Measurements from ENCODE around the gene SLC43A3. TPM values are rescaled to one million over a fixed set of nuclear protein-coding genes. Genes with fewer than 3 reads are reported as not detected.
A peak's percentile ranks its signal among the peaks of the same experiment; 100 is the strongest.

The SLC43A3 gene
- total and polyA plus RNA-seq, 9 donors: 19.9 to 43.5 (median 28.4) TPM

- no peak for DNase-seq
- Histone ChIP-seq H3K27me3 (ENCODE audit: control insufficient read depth, insufficient read depth, low read length) (no peaks in the 10 kb centered on the region), H3K4me3 (ENCODE audit: low read length) (no peak overlapping the region), H3K9me3 (replicated peaks; ENCODE audit: control insufficient read depth, low read depth, low read length) (no peaks in the 10 kb centered on the region), H3K4me1 (ENCODE audit: control insufficient read depth, insufficient read depth, low read length) (no peaks in the 10 kb centered on the region), H3K36me3 (ENCODE audit: control insufficient read depth, insufficient read depth, low read length) (no peaks in the 10 kb centered on the region), H3K27ac (ENCODE audit: low read length) (no peak overlapping the region)
- 40% methylated on average over 1 of the region's 2 CpGs for WGBS (ENCODE audit: insufficient coverage)
These were observed 30.2 kb downstream of the SLC43A3 start for GRCh38 chr11:57396744-57397143.

GRCh38 chr11:57395905-57396623 is 30.9 kb downstream of the SLC43A3 start:
- no peaks in the 10 kb centered on the region for H3K9me3 ChIP-seq (replicated peaks; ENCODE audit: control insufficient read depth, low read depth, low read length)
- no peak for DNase-seq
- H3K4me3 ChIP-seq (ENCODE audit: low read length): no peak overlapping the region
- 89% methylated on average over 10 of the region's 11 CpGs for WGBS (ENCODE audit: insufficient coverage)
- H3K27ac ChIP-seq (ENCODE audit: low read length): no peak overlapping the region
- H3K4me1 ChIP-seq (ENCODE audit: control insufficient read depth, insufficient read depth, low read length): no peaks in the 10 kb centered on the region
- H3K36me3 ChIP-seq (ENCODE audit: control insufficient read depth, insufficient read depth, low read length): no peaks in the 10 kb centered on the region
- no peaks in the 10 kb centered on the region for H3K27me3 ChIP-seq (ENCODE audit: control insufficient read depth, insufficient read depth, low read length)

- no peaks in the 10 kb centered on the region for H3K36me3 ChIP-seq (ENCODE audit: control insufficient read depth, insufficient read depth, low read length)
- no peaks in the 10 kb centered on the region for H3K9me3 ChIP-seq (replicated peaks; ENCODE audit: control insufficient read depth, low read depth, low read length)
- 75% methylated on average over 4 of the region's 4 CpGs for WGBS (ENCODE audit: insufficient coverage)
- H3K27ac ChIP-seq (ENCODE audit: low read length): no peak overlapping the region
- H3K27me3 ChIP-seq (ENCODE audit: control insufficient read depth, insufficient read depth, low read length): no peaks in the 10 kb centered on the region
- no peaks in the 10 kb centered on the region for H3K4me1 ChIP-seq (ENCODE audit: control insufficient read depth, insufficient read depth, low read length)
- H3K4me3 ChIP-seq (ENCODE audit: low read length): no peak overlapping the region
- DNase-seq: no peak
These were observed 32.5 kb downstream of the SLC43A3 start for GRCh38 chr11:57394203-57394965.

GRCh38 chr11:57392763-57393105 is 34.2 kb downstream of the SLC43A3 start:
- Histone ChIP-seq H3K36me3 (ENCODE audit: control insufficient read depth, insufficient read depth, low read length) (no peaks in the 10 kb centered on the region), H3K27ac (ENCODE audit: low read length) (no peak overlapping the region), H3K27me3 (ENCODE audit: control insufficient read depth, insufficient read depth, low read length) (peaks cover 4% of the 10 kb centered on the region), H3K9me3 (replicated peaks; ENCODE audit: control insufficient read depth, low read depth, low read length) (no peaks in the 10 kb centered on the region), H3K4me3 (ENCODE audit: low read length) (no peak overlapping the region), H3K4me1 (ENCODE audit: control insufficient read depth, insufficient read depth, low read length) (no peaks in the 10 kb centered on the region)
- WGBS (ENCODE audit: insufficient coverage): no CpG with 5 or more reads among the region's 4 CpGs
- no peak for DNase-seq

- no peaks in the 10 kb centered on the region for H3K4me1 ChIP-seq (ENCODE audit: control insufficient read depth, insufficient read depth, low read length)
- no peak overlapping the region for H3K4me3 ChIP-seq (ENCODE audit: low read length)
- no peak overlapping the region for H3K27ac ChIP-seq (ENCODE audit: low read length)
- no peaks in the 10 kb centered on the region for H3K36me3 ChIP-seq (ENCODE audit: control insufficient read depth, insufficient read depth, low read length)
- H3K27me3 ChIP-seq (ENCODE audit: control insufficient read depth, insufficient read depth, low read length): peaks cover 4% of the 10 kb centered on the region
- WGBS (ENCODE audit: insufficient coverage): no CpG with 5 or more reads among the region's 8 CpGs
- no peak for DNase-seq
- H3K9me3 ChIP-seq (replicated peaks; ENCODE audit: control insufficient read depth, low read depth, low read length): no peaks in the 10 kb centered on the region
These were observed 34.7 kb downstream of the SLC43A3 start for GRCh38 chr11:57392066-57392762.

- H3K27me3 ChIP-seq (ENCODE audit: control insufficient read depth, insufficient read depth, low read length): peaks cover 4% of the 10 kb centered on the region
- no peak for DNase-seq
- no peaks in the 10 kb centered on the region for H3K36me3 ChIP-seq (ENCODE audit: control insufficient read depth, insufficient read depth, low read length)
- WGBS (ENCODE audit: insufficient coverage): 63% methylated on average over 1 of the region's 2 CpGs
- no peaks in the 10 kb centered on the region for H3K9me3 ChIP-seq (replicated peaks; ENCODE audit: control insufficient read depth, low read depth, low read length)
- no peak overlapping the region for H3K27ac ChIP-seq (ENCODE audit: low read length)
- H3K4me3 ChIP-seq (ENCODE audit: low read length): no peak overlapping the region
- H3K4me1 ChIP-seq (ENCODE audit: control insufficient read depth, insufficient read depth, low read length): peaks cover 5% of the 10 kb centered on the region
These were observed 35.4 kb downstream of the SLC43A3 start for GRCh38 chr11:57391539-57391938.

GRCh38 chr11:57391111-57391510 is 35.8 kb downstream of the SLC43A3 start:
- no peak overlapping the region for H3K27ac ChIP-seq (ENCODE audit: low read length)
- no peak for DNase-seq
- peaks cover 4% of the 10 kb centered on the region for H3K27me3 ChIP-seq (ENCODE audit: control insufficient read depth, insufficient read depth, low read length)
- WGBS (ENCODE audit: insufficient coverage): 92% methylated on average over 2 of the region's 3 CpGs
- H3K9me3 ChIP-seq (replicated peaks; ENCODE audit: control insufficient read depth, low read depth, low read length): no peaks in the 10 kb centered on the region
- peaks cover 5% of the 10 kb centered on the region for H3K4me1 ChIP-seq (ENCODE audit: control insufficient read depth, insufficient read depth, low read length)
- no peaks in the 10 kb centered on the region for H3K36me3 ChIP-seq (ENCODE audit: control insufficient read depth, insufficient read depth, low read length)
- H3K4me3 ChIP-seq (ENCODE audit: low read length): no peak overlapping the region

- peaks cover 5% of the 10 kb centered on the region for H3K4me1 ChIP-seq (ENCODE audit: control insufficient read depth, insufficient read depth, low read length)
- H3K27me3 ChIP-seq (ENCODE audit: control insufficient read depth, insufficient read depth, low read length): peaks cover 4% of the 10 kb centered on the region
- H3K36me3 ChIP-seq (ENCODE audit: control insufficient read depth, insufficient read depth, low read length): no peaks in the 10 kb centered on the region
- DNase-seq: no peak
- 61% methylated on average over 2 of the region's 2 CpGs for WGBS (ENCODE audit: insufficient coverage)
- H3K4me3 ChIP-seq (ENCODE audit: low read length): no peak within 1 kb of the TSS
- H3K27ac ChIP-seq (ENCODE audit: low read length): no peak within 1 kb of the TSS
- no peaks in the 10 kb centered on the region for H3K9me3 ChIP-seq (replicated peaks; ENCODE audit: control insufficient read depth, low read depth, low read length)
These were observed 36.4 kb downstream of the SLC43A3 start, which contains the start of gene PRG2 for GRCh38 chr11:57390535-57390934. Gene PRG2, minus strand, starts transcription at chr11:57390650. Its CDS starts 706 bp downstream, at chr11:57389944.

GRCh38 chr11:57387289-57388030 is 39.5 kb downstream of the SLC43A3 start:
- Histone ChIP-seq H3K27me3 (ENCODE audit: control insufficient read depth, insufficient read depth, low read length) (peaks cover 4% of the 10 kb centered on the region), H3K9me3 (replicated peaks; ENCODE audit: control insufficient read depth, low read depth, low read length) (no peaks in the 10 kb centered on the region), H3K4me1 (ENCODE audit: control insufficient read depth, insufficient read depth, low read length) (peaks cover 5% of the 10 kb centered on the region), H3K27ac (ENCODE audit: low read length) (no peak overlapping the region), H3K4me3 (ENCODE audit: low read length) (no peak overlapping the region), H3K36me3 (ENCODE audit: control insufficient read depth, insufficient read depth, low read length) (no peaks in the 10 kb centered on the region)
- DNase-seq: peak; percentile 22
- WGBS (ENCODE audit: insufficient coverage): 79% methylated on average over 6 of the region's 16 CpGs

Data from muscle of leg (tissue), 11 donors.